Measurements from ENCODE around the gene TMEM255A.

Gene TMEM255A

GRCh38 chrX:120213438-120214265, 97.6 kb downstream of the TMEM255A start:
- DNase-seq (ENCODE audit: extremely low read depth in 1 of 2, low read depth in 1 of 2): peak in 1 of 2 donors; percentile 14

Measured in activated CD8-positive, alpha-beta memory T cell treated with anti-CD3 and anti-CD28 coated beads for 1 hour (primary cell).